ENCODE data around the gene PDLIM5. TPM values are rescaled to one million over a fixed set of nuclear protein-coding genes. Genes with fewer than 3 reads are reported as not detected.

PDLIM5 gene
- total and polyA plus RNA-seq, 9 donors = 24.9 to 160 (median 87.8) TPM

GRCh38 chr4:94525993-94526728 is 74.4 kb downstream of the PDLIM5 start:
- no peak for DNase-seq
- Histone ChIP-seq H3K4me3 (no peak overlapping the region), H3K9me3 (no peaks in the 10 kb centered on the region), H3K4me1 (ENCODE audit: insufficient read depth) (peaks cover 5% of the 10 kb centered on the region), H3K27ac (peak overlapping the region in 1 of 2 donors; percentile 37), H3K27me3 (no peaks in the 10 kb centered on the region), H3K36me3 (no peaks in the 10 kb centered on the region)
- TF ChIP-seq POLR2A (IDR thresholded peaks at IDR 0.05) (no peak), EP300 (IDR thresholded peaks at IDR 0.05) (no peak), CTCF (IDR thresholded peaks at IDR 0.05) (no peak)
- 6 to 13% (median 11%) methylated on average over 3 of the region's 3 CpGs for WGBS, 3 donors
- intact Hi-C loops (cut with DNase I) = no loop called here

GRCh38 chr4:94527556-94528233 is 76.0 kb downstream of the PDLIM5 start:
- H3K4me3 ChIP-seq = no peak overlapping the region
- 90 to 94% (median 92%) methylated on average over 3 of the region's 3 CpGs for WGBS, 3 donors
- H3K4me1 ChIP-seq (ENCODE audit: insufficient read depth) = peaks cover 5% of the 10 kb centered on the region
- H3K36me3 ChIP-seq = no peaks in the 10 kb centered on the region
- TF ChIP-seq POLR2A (IDR thresholded peaks at IDR 0.05) (no peak), EP300 (IDR thresholded peaks at IDR 0.05) (no peak), CTCF (IDR thresholded peaks at IDR 0.05) (no peak)
- DNase-seq = no peak
- no peaks in the 10 kb centered on the region for H3K9me3 ChIP-seq
- intact Hi-C loops (cut with DNase I) = no loop called here
- H3K27ac ChIP-seq = no peak overlapping the region
- H3K27me3 ChIP-seq = no peaks in the 10 kb centered on the region

GRCh38 chr4:94528792-94529451 is 77.2 kb downstream of the PDLIM5 start:
- no peaks in the 10 kb centered on the region for H3K36me3 ChIP-seq
- peaks cover 5% of the 10 kb centered on the region for H3K4me1 ChIP-seq (ENCODE audit: insufficient read depth)
- intact Hi-C loops (cut with DNase I) = no loop called here
- no peak for DNase-seq
- no peak overlapping the region for H3K27ac ChIP-seq
- TF ChIP-seq CTCF (IDR thresholded peaks at IDR 0.05) (no peak), EP300 (IDR thresholded peaks at IDR 0.05) (no peak), POLR2A (IDR thresholded peaks at IDR 0.05) (no peak)
- 86 to 89% (median 89%) methylated on average over 8 of the region's 8 CpGs for WGBS, 3 donors
- H3K9me3 ChIP-seq = no peaks in the 10 kb centered on the region
- no peaks in the 10 kb centered on the region for H3K27me3 ChIP-seq
- no peak overlapping the region for H3K4me3 ChIP-seq

GRCh38 chr4:94530073-94530472 is 78.3 kb downstream of the PDLIM5 start:
- Histone ChIP-seq H3K4me1 (ENCODE audit: insufficient read depth) (peaks cover 5% of the 10 kb centered on the region), H3K27ac (no peak overlapping the region)

More at GRCh38 chr4:94530073-94530472, 78.3 kb downstream of the PDLIM5 start:
- H3K27me3 ChIP-seq = no peaks in the 10 kb centered on the region
- no peaks in the 10 kb centered on the region for H3K36me3 ChIP-seq
- no peak for DNase-seq
- intact Hi-C loops (cut with DNase I) = no loop called here
- H3K9me3 ChIP-seq = no peaks in the 10 kb centered on the region
- no peak overlapping the region for H3K4me3 ChIP-seq
- TF ChIP-seq CTCF (IDR thresholded peaks at IDR 0.05) = no peak
- no peak for TF ChIP-seq EP300 (IDR thresholded peaks at IDR 0.05)
- no peak for TF ChIP-seq POLR2A (IDR thresholded peaks at IDR 0.05)
